GF-D8 (cell line): ENCODE results near the gene PABPC5.

Source experiments
- DNase-seq: peaks from one replicate; lab custom pipeline; 2025; lab: John Stamatoyannopoulos, UW

The PABPC5 gene

DNA sequence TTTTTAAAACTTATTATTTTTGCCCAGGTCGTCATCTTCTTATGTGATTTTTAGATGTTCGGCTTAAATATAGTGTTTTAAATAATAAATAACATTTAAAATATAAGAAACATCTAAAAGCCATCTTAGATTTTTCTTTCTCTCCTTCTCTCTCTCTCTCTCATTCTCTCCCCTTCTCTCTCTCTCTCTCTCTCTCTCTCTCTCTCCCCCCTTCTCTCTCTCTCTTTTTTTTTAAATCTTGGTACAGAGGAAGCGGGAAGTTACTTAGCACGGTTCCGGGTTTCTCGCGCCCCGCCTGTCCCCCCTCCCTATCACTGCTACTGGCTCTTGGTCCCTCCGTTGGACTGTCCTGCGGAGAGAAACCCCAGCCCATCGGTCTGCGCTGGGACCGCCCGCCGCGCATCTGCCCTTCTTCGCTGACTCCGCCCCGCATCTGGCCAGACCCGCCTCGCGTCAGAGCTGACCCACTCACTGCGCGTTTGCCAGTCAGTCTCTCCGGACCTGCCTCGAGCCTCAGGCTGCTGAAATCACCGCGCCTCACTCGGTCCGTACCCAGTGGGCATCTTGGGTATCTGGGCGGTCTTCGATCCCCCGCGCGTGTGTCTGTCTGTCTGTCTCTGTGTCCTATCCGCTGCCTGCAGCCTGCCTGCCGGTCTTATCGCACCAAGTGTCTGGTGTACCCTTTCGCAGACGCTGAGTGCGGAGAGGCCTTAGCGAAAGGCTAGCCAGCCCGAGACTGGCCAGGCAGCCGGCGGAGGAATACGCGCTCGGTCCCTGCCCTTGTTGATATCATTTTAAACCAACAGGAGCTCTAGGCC is at the start of gene PABPC5:
TSS of gene PABPC5 (plus strand) at position 489 of the 818 bp plus-strand sequence. CDS start 739 bp downstream, outside the sequence.
- DNase-seq: no peak

DNA sequence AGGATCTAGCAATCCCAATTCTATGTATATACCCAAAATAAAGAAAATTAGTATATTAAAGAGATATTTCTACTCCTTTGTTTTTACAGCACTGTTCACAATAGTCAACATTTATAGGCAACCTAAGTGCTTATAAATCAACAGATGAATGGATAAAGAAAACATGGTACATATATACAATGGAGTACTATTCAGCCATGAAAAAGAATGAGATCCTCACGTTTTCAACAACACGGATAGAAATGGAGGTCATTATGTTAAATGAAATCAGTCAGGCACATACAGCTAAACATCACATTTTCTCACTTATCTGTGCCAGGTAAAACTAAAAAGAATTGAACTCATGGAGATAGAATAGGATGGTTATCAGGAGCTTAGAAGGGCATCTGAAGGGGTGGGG is 45.6 kb upstream of the PABPC5 start:
- no peak for DNase-seq

DNA sequence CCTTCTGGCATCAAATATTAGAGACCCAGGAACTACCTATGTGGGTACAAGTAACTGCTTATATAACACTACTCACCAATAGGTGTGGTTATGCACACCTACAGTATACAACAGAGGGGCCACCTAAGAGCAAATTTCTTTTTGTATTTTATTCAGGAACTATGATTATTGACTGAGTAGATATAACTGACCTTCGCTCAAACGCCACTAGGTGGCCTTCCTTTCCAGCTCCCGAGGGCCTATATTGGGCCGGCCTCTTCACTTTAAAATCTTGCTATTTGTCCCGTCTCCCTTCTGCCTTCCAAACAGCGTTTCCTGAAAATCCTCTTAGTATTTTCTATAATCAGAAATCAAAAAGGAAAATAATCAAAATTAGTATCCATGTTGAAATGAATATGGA is 19.9 kb upstream of the PABPC5 start:
- DNase-seq: no peak

DNA sequence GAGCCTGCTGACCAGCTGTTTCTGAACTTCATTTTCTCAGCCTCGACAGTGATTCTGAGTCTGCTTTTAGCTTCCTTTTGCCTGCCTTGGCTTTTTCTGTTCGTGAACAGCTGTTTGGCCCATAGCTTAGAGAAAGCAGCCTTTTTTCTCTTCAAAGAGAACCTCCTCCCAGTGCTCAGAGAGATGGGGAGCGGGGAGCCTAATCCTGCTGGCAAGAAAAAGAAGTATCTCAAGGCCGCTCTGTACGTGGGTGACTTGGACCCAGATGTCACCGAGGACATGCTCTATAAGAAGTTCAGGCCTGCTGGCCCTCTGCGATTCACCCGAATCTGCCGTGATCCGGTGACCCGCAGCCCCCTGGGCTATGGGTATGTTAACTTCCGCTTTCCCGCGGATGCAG is 756 bp downstream of the PABPC5 start:
- DNase-seq: no peak
